HCT116 (cell line): ENCODE data around the gene LRRN3.

ENCODE experiments used
- CTCF ChIP-seq, 3 experiments: fragments of 200-600 bp in 1 of 3; sonication (generic) in 1 of 3; IDR thresholded peaks in 2 of 3; conservative IDR thresholded peaks in 1 of 3; 2 replicates each; pipeline ENCODE4 v1.5.1; 2012 to 2017; ENCODE audit warnings: low read depth in 2 of 3, low read length in 2 of 3, antibody characterized with exemption in 1 of 3, borderline replicate concordance in 1 of 3, control low read depth in 1 of 3, mild to moderate bottlenecking in 1 of 3, mixed read lengths in 1 of 3, mixed run types in 1 of 3, moderate library complexity in 1 of 3; ENCODE audit not compliant: insufficient read depth in 1 of 3
- MAX ChIP-seq: IDR thresholded peaks from 2 replicates; pipeline ENCODE4 v1.6.1; 2012
- RAD21 ChIP-seq: IDR thresholded peaks from 2 replicates; pipeline ENCODE4 v1.6.1; 2012; ENCODE audit warnings: low read depth, mild to moderate bottlenecking

GRCh38 chr7:111082351-111082750 is 8.6 kb upstream of the LRRN3 start:
- TF ChIP-seq MAX (no peak), CTCF (IDR thresholded peaks at IDR 0.05 in 2 of 3, conservative IDR thresholded peaks at IDR 0.05 in 1 of 3; ENCODE audit: borderline replicate concordance in 1 of 3, insufficient read depth in 1 of 3, low read depth in 2 of 3, low read length in 2 of 3) (no peak), RAD21 (no peak)
